Skin epidermis (tissue), 12 donors: Measurements from ENCODE around the gene POGZ.

Experiments used
- H3K27ac ChIP-seq, 21 experiments: fragments of 200-600 bp; sonication (generic) in 11 of 21; one replicate each; pipeline ENCODE4 v1.5.0; 2020; ENCODE audit warnings: mild to moderate bottlenecking in 3 of 21, inconsistent platforms in 2 of 21, moderate library complexity in 2 of 21
- H3K4me3 ChIP-seq, 7 experiments: fragments of 200-600 bp; sonication (generic) in 2 of 7; one replicate each; pipeline ENCODE4 v1.5.0; 2020; ENCODE audit warnings: inconsistent platforms in 2 of 7, mild to moderate bottlenecking in 2 of 7, moderate library complexity in 1 of 7

The POGZ gene

GRCh38 chr1:151459331-151460046 is at the start of gene POGZ:
Gene POGZ (minus strand): TSS chr1:151459494. CDS start chr1:151442204, 17,290 bp downstream.
- Histone ChIP-seq H3K27ac (peak within 1 kb of the TSS; percentile 91 to 99 (median 98)), H3K4me3 (peak within 1 kb of the TSS; percentile 62 to 89 (median 71))

- Histone ChIP-seq H3K27ac (no peak overlapping the region), H3K4me3 (no peak overlapping the region)
Observed at GRCh38 chr1:151508833-151509232, 49.5 kb upstream of the POGZ start.

GRCh38 chr1:151504759-151505158 is 45.5 kb upstream of the POGZ start:
- no peak overlapping the region for H3K27ac ChIP-seq
- no peak overlapping the region for H3K4me3 ChIP-seq

- H3K4me3 ChIP-seq: no peak overlapping the region
- H3K27ac ChIP-seq: no peak overlapping the region
Observed at GRCh38 chr1:151504252-151504651, 45.0 kb upstream of the POGZ start.

- Histone ChIP-seq H3K4me3 (no peak overlapping the region), H3K27ac (no peak overlapping the region)
Observed at GRCh38 chr1:151502859-151503780, 43.8 kb upstream of the POGZ start.

GRCh38 chr1:151502035-151502700 is 42.9 kb upstream of the POGZ start:
- no peak overlapping the region for H3K4me3 ChIP-seq
- H3K27ac ChIP-seq: no peak overlapping the region

- Histone ChIP-seq H3K4me3 (no peak overlapping the region), H3K27ac (no peak overlapping the region)
Observed at GRCh38 chr1:151501474-151501873, 42.2 kb upstream of the POGZ start.

- Histone ChIP-seq H3K4me3 (no peak overlapping the region), H3K27ac (no peak overlapping the region)
Observed at GRCh38 chr1:151499930-151500329, 40.6 kb upstream of the POGZ start.

- Histone ChIP-seq H3K27ac (no peak overlapping the region), H3K4me3 (no peak overlapping the region)
Observed at GRCh38 chr1:151499365-151499764, 40.1 kb upstream of the POGZ start.

GRCh38 chr1:151495316-151495715 is 36.0 kb upstream of the POGZ start:
- H3K4me3 ChIP-seq: no peak overlapping the region
- H3K27ac ChIP-seq: no peak overlapping the region

- Histone ChIP-seq H3K27ac (peak overlapping the region in 1 of 21 experiments; percentile 1), H3K4me3 (no peak overlapping the region)
Observed at GRCh38 chr1:151494741-151495281, 35.5 kb upstream of the POGZ start.

- no peak overlapping the region for H3K27ac ChIP-seq
Observed at GRCh38 chr1:151493042-151493441, 33.7 kb upstream of the POGZ start.

GRCh38 chr1:151492120-151492519 is 32.8 kb upstream of the POGZ start:
- Histone ChIP-seq H3K27ac (no peak overlapping the region), H3K4me3 (no peak overlapping the region)

More at GRCh38 chr1:151493042-151493441, 33.7 kb upstream of the POGZ start:
- H3K4me3 ChIP-seq: no peak overlapping the region

- no peak overlapping the region for H3K27ac ChIP-seq
- no peak overlapping the region for H3K4me3 ChIP-seq
Observed at GRCh38 chr1:151491641-151492040, 32.3 kb upstream of the POGZ start.

- Histone ChIP-seq H3K4me3 (no peak overlapping the region), H3K27ac (no peak overlapping the region)
Observed at GRCh38 chr1:151486557-151486956, 27.3 kb upstream of the POGZ start.

GRCh38 chr1:151485685-151486255 is 26.5 kb upstream of the POGZ start:
- Histone ChIP-seq H3K4me3 (no peak overlapping the region), H3K27ac (no peak overlapping the region)

GRCh38 chr1:151482017-151482416 is 22.7 kb upstream of the POGZ start:
- no peak overlapping the region for H3K4me3 ChIP-seq
- no peak overlapping the region for H3K27ac ChIP-seq

GRCh38 chr1:151479462-151479861 is 20.2 kb upstream of the POGZ start:
- no peak overlapping the region for H3K4me3 ChIP-seq
- H3K27ac ChIP-seq: no peak overlapping the region

GRCh38 chr1:151478923-151479322 is 19.6 kb upstream of the POGZ start:
- Histone ChIP-seq H3K4me3 (no peak overlapping the region), H3K27ac (no peak overlapping the region)
